ENCODE measurements around the gene POSTN.
"Not testable (repeated sequence)": the region's sequence is repeated elsewhere in the genome, so short reads cannot be mapped to it uniquely, and the experiment has no call there.

POSTN gene

DNA sequence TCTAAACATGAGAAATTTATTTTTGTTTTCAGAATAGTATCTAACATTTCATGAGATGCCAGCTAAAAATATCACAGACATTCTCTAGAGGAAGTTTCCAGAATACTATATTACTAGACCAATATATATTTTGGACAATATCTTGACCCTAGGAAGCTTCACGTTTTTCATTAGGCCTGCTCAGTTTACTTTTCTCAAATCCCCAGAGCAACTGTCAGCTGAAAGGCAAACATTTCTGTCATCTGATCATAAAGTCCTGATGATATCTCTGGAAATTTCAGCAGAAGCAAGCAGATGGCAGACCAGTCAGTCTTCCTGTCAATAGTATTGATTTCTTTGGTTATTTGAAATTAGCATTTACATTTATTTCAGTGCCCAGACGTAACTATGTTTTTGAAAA, 4.0 kb downstream of the POSTN start:
- DNase-seq = no peak

DNA sequence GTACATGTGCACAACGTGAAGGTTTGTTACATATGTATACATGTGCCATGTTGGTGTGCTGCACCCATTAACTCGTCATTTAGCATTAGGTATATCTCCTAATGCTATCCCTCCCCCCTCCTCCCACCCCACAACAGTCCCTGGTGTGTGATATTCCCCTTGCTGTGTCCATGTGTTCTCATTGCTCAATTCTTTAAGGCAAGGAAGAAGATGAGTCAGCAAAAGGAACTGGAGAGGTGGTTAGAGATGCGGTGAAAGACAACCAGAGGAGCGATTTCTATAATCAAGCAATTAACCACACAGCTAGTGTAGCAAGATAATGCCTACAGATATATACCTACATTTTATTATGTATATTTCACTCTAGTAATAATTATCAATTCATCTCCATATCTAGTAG, 9.2 kb downstream of the POSTN start:
- not testable (repeated sequence) for DNase-seq

DNA sequence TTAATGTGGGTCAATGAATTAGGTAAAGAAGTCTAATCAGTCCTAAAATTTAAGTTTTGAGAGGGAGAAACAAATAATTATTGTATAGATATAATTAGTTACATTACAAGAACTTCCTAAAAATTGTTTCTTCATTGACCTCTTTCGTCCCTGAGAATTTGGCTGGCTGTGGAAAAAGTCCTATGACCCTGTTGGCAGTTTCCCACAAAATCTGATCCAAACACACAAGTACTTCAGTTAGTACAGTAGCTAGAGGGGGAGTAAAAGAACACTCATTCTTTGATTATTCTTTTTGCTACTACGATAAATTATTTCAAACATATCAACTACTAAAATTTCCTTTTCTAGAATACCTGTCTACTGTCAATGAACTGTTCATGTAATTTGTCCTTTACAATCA, 11.3 kb downstream of the POSTN start:
- no peak for DNase-seq

DNA sequence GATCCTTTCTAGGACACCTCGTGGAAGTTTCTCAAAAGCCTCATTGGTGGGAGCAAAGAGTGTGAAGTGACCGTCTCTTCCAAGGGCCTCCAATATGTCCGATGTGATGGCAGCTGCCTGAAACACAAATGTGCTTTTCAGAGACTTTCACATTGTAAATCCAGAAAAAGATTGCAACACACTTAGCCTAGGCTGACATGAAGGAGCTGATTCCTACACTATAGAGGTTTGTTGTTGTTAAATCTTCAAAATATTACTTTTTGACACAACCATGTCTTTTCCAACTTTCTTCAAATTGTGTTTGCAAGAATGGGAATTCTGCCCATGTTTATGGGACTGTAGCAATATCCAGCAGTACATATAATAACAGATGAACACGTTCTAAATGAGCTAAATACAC, 12.4 kb downstream of the POSTN start:
- no peak for DNase-seq

- DNase-seq = no peak
Observed at GRCh38 chr13:37585541-37585940, 13.0 kb downstream of the POSTN start.

DNA sequence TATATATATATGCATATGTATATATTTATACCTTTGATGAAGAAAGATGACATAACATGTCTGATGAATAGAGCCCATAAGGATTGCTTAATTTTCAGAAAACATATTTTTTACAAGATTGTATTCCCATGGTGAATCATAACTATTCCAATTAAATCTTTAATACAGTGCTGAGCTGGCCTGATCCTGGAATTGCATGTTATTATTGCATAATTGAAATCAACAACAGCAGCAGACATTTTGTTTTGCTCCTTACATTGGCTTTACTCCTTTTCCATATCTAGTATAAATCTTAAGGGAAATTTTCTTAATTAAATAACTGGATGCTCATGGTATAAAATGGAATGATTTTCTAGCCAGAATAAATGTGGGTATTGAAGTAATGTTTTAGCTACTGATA, 22.0 kb downstream of the POSTN start:
- no peak for DNase-seq

DNA sequence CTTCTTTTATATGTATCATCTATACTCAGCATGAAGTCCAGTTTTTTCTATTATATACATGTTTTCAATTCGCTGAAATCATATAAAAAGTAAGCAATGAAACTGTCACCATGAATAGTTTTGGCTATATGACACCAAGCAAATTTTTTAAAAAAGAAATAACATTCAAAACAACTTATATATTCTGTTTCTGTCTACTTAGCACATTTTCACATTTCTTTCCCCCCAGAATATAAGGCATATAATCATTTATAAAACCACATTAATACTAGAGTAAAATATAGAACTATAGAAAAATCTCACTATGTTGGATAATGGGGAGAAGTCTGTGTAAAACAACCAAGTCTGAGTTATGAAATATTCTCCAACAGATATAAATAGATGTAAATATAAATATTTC, 33.1 kb downstream of the POSTN start:
- DNase-seq = no peak

- no peak for DNase-seq
Observed at GRCh38 chr13:37561031-37561430, 37.5 kb downstream of the POSTN start.

DNA sequence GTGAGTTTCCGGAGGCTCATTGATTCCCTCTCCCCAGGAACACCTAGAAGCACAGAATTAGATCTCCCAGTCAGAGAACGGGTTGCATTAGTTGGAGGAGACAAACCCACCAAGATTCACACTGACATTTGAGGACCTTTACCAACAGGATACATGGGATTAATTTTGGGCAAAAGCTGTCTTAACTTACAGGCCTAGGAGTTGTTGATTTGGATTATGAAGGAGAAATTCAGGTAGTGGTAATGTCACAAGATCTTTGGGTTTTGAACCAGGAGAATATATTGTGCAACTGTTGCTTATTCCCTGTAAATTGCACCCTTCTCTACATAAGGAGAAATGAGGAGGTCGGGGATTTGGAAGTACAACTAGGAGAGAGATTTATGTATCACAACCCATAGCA, 38.0 kb downstream of the POSTN start:
- DNase-seq = no peak

GRCh38 chr13:37558766-37559165, 39.8 kb downstream of the POSTN start:
- not testable (repeated sequence) for DNase-seq

GRCh38 chr13:37546087-37546486, 52.5 kb downstream of the POSTN start:
- DNase-seq = no peak

DNA sequence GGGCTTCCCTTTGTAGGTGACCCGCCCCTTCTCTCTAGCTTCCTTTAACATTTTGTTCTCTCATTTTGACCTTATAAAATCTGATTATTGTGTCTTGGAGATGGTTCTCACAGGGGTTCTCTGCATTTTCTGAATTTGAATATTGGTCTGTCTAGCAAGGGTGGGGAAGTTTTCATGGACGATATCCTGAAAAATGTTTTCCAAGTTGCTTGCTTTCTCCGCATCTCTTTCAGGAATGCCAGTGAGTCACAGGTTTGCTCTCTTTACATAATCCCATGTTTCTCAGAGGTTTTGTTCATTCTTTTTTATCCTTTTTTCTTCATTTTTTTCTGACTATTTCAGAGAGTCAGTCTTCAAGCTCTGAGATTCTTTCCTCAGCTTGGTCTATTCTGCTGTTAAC, 53.6 kb downstream of the POSTN start:
- DNase-seq = no peak

- no peak for DNase-seq
Observed at GRCh38 chr13:37539976-37540605, 58.5 kb downstream of the POSTN start.

DNA sequence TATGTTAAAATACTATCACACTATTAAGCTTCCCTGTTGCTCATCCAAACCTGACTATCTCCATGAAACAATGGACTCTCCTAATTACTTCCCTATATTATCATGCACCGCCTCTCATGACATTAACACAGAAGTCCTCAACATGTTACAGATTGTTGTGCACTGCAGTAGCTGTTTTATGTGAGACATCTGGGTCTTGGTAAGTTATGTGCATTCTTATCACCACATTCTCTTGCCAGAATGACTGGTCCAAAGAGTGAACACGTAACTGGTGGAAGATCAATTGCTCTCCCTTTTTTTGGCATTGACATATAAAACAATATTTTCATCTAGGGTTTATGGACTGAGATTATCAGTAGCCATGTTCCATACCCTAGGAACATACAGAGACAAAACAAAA, 59.4 kb downstream of the POSTN start:
- DNase-seq = no peak

DNA sequence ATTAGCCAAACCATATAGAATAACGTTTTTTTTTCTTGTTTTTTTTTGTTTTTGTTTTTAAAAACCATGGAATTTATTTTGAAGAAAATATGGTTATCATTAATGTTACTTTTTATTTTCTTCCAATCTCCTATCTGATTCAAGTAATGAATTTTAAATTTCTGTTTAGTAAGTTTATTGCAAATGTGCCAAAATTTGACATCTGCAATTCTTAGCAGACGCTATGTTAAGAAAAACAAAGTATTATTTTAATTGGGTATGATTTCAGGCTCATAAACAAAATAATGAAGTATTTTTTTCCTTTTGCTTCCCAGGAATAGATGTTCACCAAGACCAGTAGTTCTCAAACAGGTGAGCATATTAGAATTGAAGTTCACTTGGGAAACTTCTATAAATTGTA, 63.1 kb downstream of the POSTN start:
- no peak for DNase-seq

DNA sequence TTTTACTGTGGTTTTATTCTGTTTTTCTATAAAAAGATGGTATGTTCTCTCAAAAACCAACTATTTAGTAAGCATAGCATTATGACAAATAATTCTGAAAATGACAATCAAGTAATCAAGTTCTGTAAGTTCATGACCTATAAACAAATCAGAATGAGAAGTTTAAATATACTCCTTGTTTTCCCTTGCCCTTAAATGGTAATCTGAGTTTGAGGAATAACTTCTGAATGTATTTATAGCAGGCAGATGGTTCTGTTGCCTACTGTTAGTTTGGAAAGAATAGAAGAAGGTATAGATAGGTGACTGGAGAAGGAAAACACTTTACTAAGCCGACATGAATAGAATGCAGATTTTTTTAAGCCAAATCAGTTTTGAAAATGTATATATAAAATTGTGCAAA, 63.9 kb downstream of the POSTN start:
- no peak for DNase-seq

DNA sequence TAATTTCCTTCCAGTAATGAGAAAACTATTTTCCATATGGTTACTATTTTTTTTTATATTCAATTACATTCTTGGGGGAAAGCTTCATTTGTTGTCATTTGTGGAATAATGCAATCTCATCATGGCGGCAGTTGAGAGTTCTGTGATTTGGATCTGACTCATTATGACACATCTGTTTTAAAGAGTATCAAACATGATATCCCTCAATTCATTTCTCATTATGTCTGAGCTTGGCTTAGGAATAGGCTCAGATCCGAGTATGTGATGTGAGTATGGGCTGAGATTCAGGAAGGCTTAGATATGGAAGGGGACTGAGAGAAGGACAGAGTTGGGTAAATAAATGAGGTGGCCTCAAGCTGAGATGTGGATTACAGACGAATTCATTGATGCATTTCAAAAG, 64.4 kb downstream of the POSTN start:
- no peak for DNase-seq

- DNase-seq = no peak
Observed at GRCh38 chr13:37531049-37531448, 67.5 kb downstream of the POSTN start.

GRCh38 chr13:37529751-37530385, 68.7 kb downstream of the POSTN start:
- no peak for DNase-seq

GRCh38 chr13:37526710-37527473, 71.7 kb downstream of the POSTN start:
- DNase-seq = no peak

- no peak for DNase-seq
Observed at GRCh38 chr13:37515226-37515625, 83.3 kb downstream of the POSTN start.
